H9 (cell line): ENCODE data around the gene CNTD1. TPM values are rescaled to one million over a fixed set of nuclear protein-coding genes. Genes with fewer than 3 reads are reported as not detected.

ENCODE experiments used
- DNase-seq: peaks from one replicate; pipeline ENCODE4 v3.0.0-alpha.2; 2017
- H2AFZ ChIP-seq: one replicate; pipeline ENCODE4 v1.6.1; 2013; ENCODE audit warnings: mild to moderate bottlenecking, low read length, control low read depth, moderate library complexity
- H2AK5ac ChIP-seq: 2 replicates; pipeline ENCODE4 v1.6.1; 2013; ENCODE audit warnings: low read length, control low read depth, mixed read lengths; ENCODE audit not compliant: insufficient read length
- H2BK120ac ChIP-seq: one replicate; pipeline ENCODE4 v1.6.1; 2013; ENCODE audit warnings: low read depth, mild to moderate bottlenecking, low read length, control low read depth, inconsistent platforms; ENCODE audit not compliant: poor library complexity, severe bottlenecking
- H2BK12ac ChIP-seq: 2 replicates; pipeline ENCODE4 v1.6.1; 2013; ENCODE audit warnings: low read length, control low read depth, mixed read lengths, low read depth; ENCODE audit not compliant: insufficient read length
- H2BK15ac ChIP-seq: 2 replicates; pipeline ENCODE4 v1.6.1; 2013; ENCODE audit warnings: low read depth, low read length, control low read depth
- H2BK20ac ChIP-seq: one replicate; pipeline ENCODE4 v1.6.1; 2013; ENCODE audit warnings: low read depth, mild to moderate bottlenecking, low read length, control low read depth, inconsistent platforms; ENCODE audit not compliant: poor library complexity, severe bottlenecking
- H2BK5ac ChIP-seq: 2 replicates; pipeline ENCODE4 v1.6.1; 2013; ENCODE audit warnings: low read length, control low read depth, mixed read lengths; ENCODE audit not compliant: insufficient read length
- H3K14ac ChIP-seq: 2 replicates; pipeline ENCODE4 v1.6.1; 2013; ENCODE audit warnings: low read length, control low read depth; ENCODE audit not compliant: insufficient read depth
- H3K18ac ChIP-seq: 2 replicates; pipeline ENCODE4 v1.6.1; 2013; ENCODE audit warnings: low read depth, mild to moderate bottlenecking, mixed read lengths, low read length, control low read depth; ENCODE audit not compliant: insufficient read length
- H3K23ac ChIP-seq: 2 replicates; pipeline ENCODE4 v1.6.1; 2013; ENCODE audit warnings: low read length, control low read depth, mixed read lengths, low read depth; ENCODE audit not compliant: insufficient read length
- H3K23me2 ChIP-seq: 2 replicates; pipeline ENCODE4 v1.6.1; 2013; ENCODE audit warnings: low read depth, mild to moderate bottlenecking, mixed read lengths, low read length, control low read depth; ENCODE audit not compliant: insufficient read length, poor library complexity, severe bottlenecking
- H3K27ac ChIP-seq: 2 replicates; pipeline ENCODE4 v1.5.1; 2013; ENCODE audit warnings: low read length, control low read depth, mixed read lengths, low read depth; ENCODE audit not compliant: insufficient read length
- H3K27me3 ChIP-seq: 2 replicates; pipeline ENCODE4 v1.6.1; 2013; ENCODE audit warnings: low read length, control low read depth, inconsistent platforms; ENCODE audit not compliant: insufficient read depth
- H3K4ac ChIP-seq: 2 replicates; pipeline ENCODE4 v1.6.1; 2013; ENCODE audit warnings: low read depth, mild to moderate bottlenecking, control low read depth, inconsistent platforms, low read length, moderate library complexity
- H3K4me1 ChIP-seq: 2 replicates; pipeline ENCODE4 v1.6.1; 2013; ENCODE audit warnings: low read length, control low read depth, inconsistent platforms; ENCODE audit not compliant: insufficient read depth
- H3K4me2 ChIP-seq: 2 replicates; pipeline ENCODE4 v1.6.1; 2013; ENCODE audit warnings: low read length, control low read depth, mixed read lengths; ENCODE audit not compliant: insufficient read length, insufficient read depth
- H3K56ac ChIP-seq: 2 replicates; pipeline ENCODE4 v1.6.1; 2013; ENCODE audit warnings: low read depth, mild to moderate bottlenecking, mixed read lengths, low read length, control low read depth; ENCODE audit not compliant: insufficient read length
- H3K79me1 ChIP-seq: 2 replicates; pipeline ENCODE4 v1.6.1; 2013; ENCODE audit warnings: low read depth, mild to moderate bottlenecking, moderate library complexity, low read length, control low read depth, inconsistent platforms; ENCODE audit not compliant: insufficient read depth, poor library complexity, severe bottlenecking
- H3K79me2 ChIP-seq: 2 replicates; pipeline ENCODE4 v1.6.1; 2013; ENCODE audit warnings: low read length, control low read depth, inconsistent platforms; ENCODE audit not compliant: insufficient read depth
- H3K9ac ChIP-seq: 2 replicates; pipeline ENCODE4 v1.6.1; 2013; ENCODE audit warnings: low read length, control low read depth, mixed read lengths; ENCODE audit not compliant: insufficient read length; ENCODE audit errors: extremely low read depth
- H3K9me3 ChIP-seq: one replicate; pipeline ENCODE4 v1.6.1; 2013; ENCODE audit warnings: low read depth, low read length, inconsistent platforms; ENCODE audit not compliant: control insufficient read depth
- H3T11ph ChIP-seq: one replicate; pipeline ENCODE4 v1.6.1; 2013; ENCODE audit warnings: mild to moderate bottlenecking, low read length, control low read depth, inconsistent platforms
- H4K20me1 ChIP-seq: one replicate; pipeline ENCODE4 v1.6.1; 2013; ENCODE audit not compliant: control insufficient read depth, insufficient read length, insufficient read depth
- H4K5ac ChIP-seq: 2 replicates; pipeline ENCODE4 v1.6.1; 2013; ENCODE audit warnings: low read depth, mild to moderate bottlenecking, mixed read lengths, low read length, control low read depth; ENCODE audit not compliant: insufficient read length
- H4K8ac ChIP-seq: replicated peaks from 2 replicates; pipeline ENCODE4 v1.6.1; 2013; ENCODE audit warnings: low read length, control low read depth, mixed read lengths, low read depth; ENCODE audit not compliant: insufficient read length
- H4K91ac ChIP-seq: 2 replicates; pipeline ENCODE4 v1.6.1; 2013; ENCODE audit warnings: low read depth, mild to moderate bottlenecking, moderate library complexity, mixed read lengths, low read length, control low read depth; ENCODE audit not compliant: insufficient read length
- H3K27ac Mint-ChIP-seq, 3 experiments: 2 replicates in 2 of 3; 3 replicates in 1 of 3; pipeline ENCODE4 v1.8.0; 2020 to 2021; ENCODE audit warnings: mixed read lengths in 3 of 3, mild to moderate bottlenecking in 1 of 3, moderate library complexity in 1 of 3
- H3K27me3 Mint-ChIP-seq: 2 replicates; pipeline ENCODE4 v1.8.0; 2021; ENCODE audit warnings: low read depth, mild to moderate bottlenecking, moderate library complexity, mixed read lengths
- H3K36me3 Mint-ChIP-seq, 3 experiments: 2 replicates in 2 of 3; 3 replicates in 1 of 3; pipeline ENCODE4 v1.8.0; 2020 to 2021; ENCODE audit warnings: low read depth in 3 of 3, mixed read lengths in 3 of 3; ENCODE audit not compliant: insufficient read depth in 1 of 3
- H3K4me1 Mint-ChIP-seq, 2 experiments: 2 replicates each; pipeline ENCODE4 v1.8.0; 2020; ENCODE audit warnings: mixed read lengths in 2 of 2
- H3K4me3 Mint-ChIP-seq, 2 experiments: 2 replicates in 1 of 2; 3 replicates in 1 of 2; pipeline ENCODE4 v1.8.0; 2020 to 2021; ENCODE audit warnings: mild to moderate bottlenecking in 2 of 2, mixed read lengths in 2 of 2, moderate library complexity in 1 of 2
- H3K9me3 Mint-ChIP-seq, 2 experiments: 2 replicates in 1 of 2; 3 replicates in 1 of 2; pipeline ENCODE4 v1.8.0; 2020; ENCODE audit warnings: mild to moderate bottlenecking in 2 of 2, mixed read lengths in 2 of 2, moderate library complexity in 1 of 2
- WGBS: extraction: QIAGEN DNeasy Blood & Tissue Kit; methylation state at CpG from one replicate; pipeline ENCODE4 v1.1.7; 2013; ENCODE audit warnings: missing lambda C conversion rate, low lambda C conversion rate, mixed read lengths; ENCODE audit not compliant: insufficient read length; ENCODE audit errors: extremely low coverage; 5-methylcytosine and 5-hydroxymethylcytosine counted together
- total RNA-seq: library from RNA; stranded (reverse); gene quantifications from 2 replicates; pipeline ENCODE4 v1.2.1, GENCODE V29; 2021
- TF ChIP-seq, protein P1 (sequence below): fragments of 200-600 bp; sonication (generic); conservative IDR thresholded peaks from 3 replicates; pipeline ENCODE4 v1.8.0; 2021; ENCODE audit warnings: antibody characterized with exemption, mild to moderate bottlenecking

The CNTD1 gene
- total RNA-seq, 1 experiment from 2014 or later = not detected

- H3K79me1 ChIP-seq = no peaks in the 10 kb centered on the region
- H3K4me2 ChIP-seq = peak within 1 kb of the TSS; percentile 67
- no peaks in the 10 kb centered on the region for H3K9me3 ChIP-seq
- no peaks in the 10 kb centered on the region for H4K20me1 ChIP-seq
- DNase-seq = no peak
- Mint-ChIP-seq H3K27ac (no peak within 1 kb of the TSS), H3K4me3 (peak within 1 kb of the TSS; percentile 61 to 75), H3K9me3 (no peaks in the 10 kb centered on the region), H3K4me1 (peaks cover 18 to 25% of the 10 kb centered on the region in 2 experiments), H3K36me3 (peaks cover 0 to 1% (median 0%) of the 10 kb centered on the region in 3 experiments; a peak in 1 of 7 replicates), H3K27me3 (peaks cover 50% of the 10 kb centered on the region)
- no peak within 1 kb of the TSS for H3K4ac ChIP-seq
- no peak within 1 kb of the TSS for H3K9ac ChIP-seq
- no peak within 1 kb of the TSS for H2BK12ac ChIP-seq
- TF ChIP-seq, protein P1, sequence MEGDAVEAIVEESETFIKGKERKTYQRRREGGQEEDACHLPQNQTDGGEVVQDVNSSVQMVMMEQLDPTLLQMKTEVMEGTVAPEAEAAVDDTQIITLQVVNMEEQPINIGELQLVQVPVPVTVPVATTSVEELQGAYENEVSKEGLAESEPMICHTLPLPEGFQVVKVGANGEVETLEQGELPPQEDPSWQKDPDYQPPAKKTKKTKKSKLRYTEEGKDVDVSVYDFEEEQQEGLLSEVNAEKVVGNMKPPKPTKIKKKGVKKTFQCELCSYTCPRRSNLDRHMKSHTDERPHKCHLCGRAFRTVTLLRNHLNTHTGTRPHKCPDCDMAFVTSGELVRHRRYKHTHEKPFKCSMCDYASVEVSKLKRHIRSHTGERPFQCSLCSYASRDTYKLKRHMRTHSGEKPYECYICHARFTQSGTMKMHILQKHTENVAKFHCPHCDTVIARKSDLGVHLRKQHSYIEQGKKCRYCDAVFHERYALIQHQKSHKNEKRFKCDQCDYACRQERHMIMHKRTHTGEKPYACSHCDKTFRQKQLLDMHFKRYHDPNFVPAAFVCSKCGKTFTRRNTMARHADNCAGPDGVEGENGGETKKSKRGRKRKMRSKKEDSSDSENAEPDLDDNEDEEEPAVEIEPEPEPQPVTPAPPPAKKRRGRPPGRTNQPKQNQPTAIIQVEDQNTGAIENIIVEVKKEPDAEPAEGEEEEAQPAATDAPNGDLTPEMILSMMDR = no peak
- no peak within 1 kb of the TSS for H3K18ac ChIP-seq
- no peak within 1 kb of the TSS for H2BK120ac ChIP-seq
- no peak within 1 kb of the TSS for H3T11ph ChIP-seq
- no peak within 1 kb of the TSS for H3K56ac ChIP-seq
- peak within 1 kb of the TSS; percentile 15 for H2AFZ ChIP-seq
- no peaks in the 10 kb centered on the region; the same call in 1 of the 2 replicates for H3K4me1 ChIP-seq
- H2BK5ac ChIP-seq = no peak within 1 kb of the TSS
- no peak within 1 kb of the TSS for H2BK15ac ChIP-seq
- peaks cover 6% of the 10 kb centered on the region for H3K23me2 ChIP-seq
- H3K23ac ChIP-seq = no peak within 1 kb of the TSS
- no peak within 1 kb of the TSS for H4K5ac ChIP-seq
- no peak within 1 kb of the TSS for H4K8ac ChIP-seq
- H3K27ac ChIP-seq = no peak within 1 kb of the TSS
- H3K27me3 ChIP-seq = peaks cover 23% of the 10 kb centered on the region
- no CpG with 5 or more reads among the region's 92 CpGs for WGBS
- H4K91ac ChIP-seq = no peak within 1 kb of the TSS
- H3K14ac ChIP-seq = no peak within 1 kb of the TSS
- H3K79me2 ChIP-seq = no peaks in the 10 kb centered on the region
- H2BK20ac ChIP-seq = no peak within 1 kb of the TSS
- no peak within 1 kb of the TSS for H2AK5ac ChIP-seq
Measured at GRCh38 chr17:42760652-42761581, 37.7 kb upstream of the CNTD1 start, which contains the start of gene RAMP2. TSS of gene RAMP2 (plus strand) at chr17:42761227. CDS start at chr17:42761262, 35 bp downstream.
